HEK293 (cell line): ENCODE results near the gene MAN1B1.

Experiments used
- CTCF ChIA-PET: fragments of 350-600 bp; formaldehyde crosslinking; extraction: SDS; loops from one replicate; lab custom pipeline; 2021; ENCODE audit warnings: antibody characterized with exemption; lab: Yijun Ruan, JAX
- POLR2A ChIA-PET: fragments of 300-600 bp; formaldehyde crosslinking; extraction: SDS; loops from one replicate; lab custom pipeline; 2020; ENCODE audit warnings: antibody characterized with exemption, inconsistent platforms; lab: Yijun Ruan, JAX
- H3K27ac ChIP-seq: fragments of 200-500 bp; sonication (Bioruptor generic); 2 replicates; pipeline ENCODE4 v1.5.1; 2014; ENCODE audit warnings: low read depth, low read length, control low read depth, inconsistent platforms; ENCODE audit errors: extremely low read depth
- H3K36me3 ChIP-seq, 2 experiments: fragments of 200-500 bp in 1 of 2; sonication (Bioruptor generic) in 1 of 2; 1 replicate in 1 of 2; 2 replicates in 1 of 2; pipeline ENCODE4 v1.5.1; 2014 to 2017; ENCODE audit warnings: inconsistent platforms in 2 of 2, low read length in 2 of 2; ENCODE audit not compliant: control insufficient read depth in 2 of 2, insufficient read depth in 1 of 2
- H3K4me1 ChIP-seq: fragments of 200-500 bp; sonication (Bioruptor generic); 2 replicates; pipeline ENCODE4 v1.5.1; 2014; ENCODE audit warnings: mild to moderate bottlenecking, low read length, inconsistent platforms; ENCODE audit not compliant: control insufficient read depth, insufficient read depth
- H3K4me3 ChIP-seq: 2 replicates; pipeline ENCODE4 v1.5.1; 2011; ENCODE audit warnings: low read depth, mild to moderate bottlenecking, control low read depth, low read length, moderate library complexity
- H3K9me3 ChIP-seq: fragments of 200-500 bp; sonication (Bioruptor generic); 2 replicates; pipeline ENCODE4 v1.5.1; 2014; ENCODE audit warnings: low read depth, low read length, inconsistent platforms; ENCODE audit not compliant: control insufficient read depth, insufficient read depth
- GLI2 ChIP-seq: fragments of 450-650 bp; formaldehyde crosslinking; IDR thresholded peaks from 2 replicates; pipeline ENCODE4; 2017; ENCODE audit warnings: missing biosample characterization, missing genetic modification characterization, low read depth, borderline replicate concordance
- KLF1 ChIP-seq: fragments of 450-650 bp; formaldehyde crosslinking; IDR thresholded peaks from 2 replicates; pipeline ENCODE4 v1.5.1; 2016; ENCODE audit warnings: missing biosample characterization, missing genetic modification characterization
- KLF7 ChIP-seq: fragments of 450-650 bp; formaldehyde crosslinking; IDR thresholded peaks from 2 replicates; pipeline ENCODE4 v1.5.1; 2016; ENCODE audit warnings: missing biosample characterization, missing genetic modification characterization, borderline replicate concordance
- KLF8 ChIP-seq: fragments of 450-650 bp; formaldehyde crosslinking; IDR thresholded peaks from 2 replicates; pipeline ENCODE4 v1.5.1; 2016; ENCODE audit warnings: missing biosample characterization, missing genetic modification characterization
- MYNN ChIP-seq: fragments of 450-650 bp; formaldehyde crosslinking; IDR thresholded peaks from 2 replicates; pipeline ENCODE4 v1.5.1; 2016; ENCODE audit warnings: missing biosample characterization, missing genetic modification characterization, borderline replicate concordance
- PATZ1 ChIP-seq: fragments of 450-650 bp; formaldehyde crosslinking; IDR thresholded peaks from 2 replicates; pipeline ENCODE4 v1.5.1; 2016; ENCODE audit warnings: missing biosample characterization, missing genetic modification characterization
- PRDM10 ChIP-seq: fragments of 450-650 bp; formaldehyde crosslinking; IDR thresholded peaks from 2 replicates; pipeline ENCODE4 v1.5.1; 2016; ENCODE audit warnings: missing biosample characterization, missing genetic modification characterization
- SCRT1 ChIP-seq: fragments of 450-650 bp; formaldehyde crosslinking; IDR thresholded peaks from 2 replicates; pipeline ENCODE4 v1.5.1; 2016; ENCODE audit warnings: missing biosample characterization, missing genetic modification characterization, borderline replicate concordance
- SP2 ChIP-seq: fragments of 450-650 bp; formaldehyde crosslinking; IDR thresholded peaks from 2 replicates; pipeline ENCODE4 v1.5.1; 2016; ENCODE audit warnings: missing biosample characterization, missing genetic modification characterization
- SP3 ChIP-seq: fragments of 450-650 bp; formaldehyde crosslinking; IDR thresholded peaks from 2 replicates; pipeline ENCODE4 v1.5.1; 2016; ENCODE audit warnings: missing biosample characterization, missing genetic modification characterization
- YY2 ChIP-seq: fragments of 450-650 bp; formaldehyde crosslinking; IDR thresholded peaks from 2 replicates; pipeline ENCODE4 v1.5.1; 2016; ENCODE audit warnings: missing biosample characterization, missing genetic modification characterization
- ZBTB11 ChIP-seq: fragments of 450-650 bp; formaldehyde crosslinking; conservative IDR thresholded peaks from 2 replicates; pipeline ENCODE4 v1.5.1; 2016; ENCODE audit warnings: low read depth, missing biosample characterization, missing genetic modification characterization
- ZFP69B ChIP-seq: fragments of 450-650 bp; formaldehyde crosslinking; IDR thresholded peaks from 2 replicates; pipeline ENCODE4 v1.5.1; 2016; ENCODE audit warnings: missing biosample characterization, missing genetic modification characterization
- ZNF19 ChIP-seq: fragments of 450-650 bp; formaldehyde crosslinking; IDR thresholded peaks from 2 replicates; pipeline ENCODE4; 2016; ENCODE audit warnings: missing biosample characterization, missing genetic modification characterization, low read depth
- ZNF214 ChIP-seq: fragments of 450-650 bp; formaldehyde crosslinking; IDR thresholded peaks from 2 replicates; pipeline ENCODE4 v1.5.1; 2017; ENCODE audit warnings: missing biosample characterization, mild to moderate bottlenecking, missing genetic modification characterization, borderline replicate concordance
- ZNF274 ChIP-seq, 2 experiments: fragments of 200-500 bp in 1 of 2; fragments of 450-650 bp in 1 of 2; sonication (Bioruptor generic) in 1 of 2; formaldehyde crosslinking in 1 of 2; IDR thresholded peaks; 2 replicates each; pipeline versions ENCODE4 v1.5.1 to v1.6.1; 2014 to 2016; ENCODE audit warnings: borderline replicate concordance in 1 of 2, inconsistent platforms in 1 of 2, low read length in 1 of 2, missing biosample characterization in 1 of 2, missing genetic modification characterization in 1 of 2
- ZNF362 ChIP-seq: fragments of 450-650 bp; formaldehyde crosslinking; IDR thresholded peaks from 2 replicates; pipeline ENCODE4 v1.5.1; 2016; ENCODE audit warnings: missing biosample characterization, missing genetic modification characterization
- ZNF561 ChIP-seq: fragments of 450-650 bp; IDR thresholded peaks from 2 replicates; pipeline ENCODE4 v1.5.1; 2018; ENCODE audit warnings: missing biosample characterization, missing genetic modification characterization, borderline replicate concordance
- ZNF623 ChIP-seq: fragments of 450-650 bp; formaldehyde crosslinking; IDR thresholded peaks from 2 replicates; pipeline ENCODE4 v1.5.1; 2016; ENCODE audit warnings: missing biosample characterization, missing genetic modification characterization
- ZNF639 ChIP-seq: fragments of 450-650 bp; formaldehyde crosslinking; IDR thresholded peaks from 2 replicates; pipeline ENCODE4 v1.5.1; 2016; ENCODE audit warnings: missing biosample characterization, missing genetic modification characterization
- ZNF670 ChIP-seq: fragments of 450-650 bp; formaldehyde crosslinking; IDR thresholded peaks from 2 replicates; pipeline ENCODE4 v1.5.1; 2016; ENCODE audit warnings: missing biosample characterization, missing genetic modification characterization, low read depth
- TF ChIP-seq, protein P1 (sequence below): fragments of 450-650 bp; formaldehyde crosslinking; IDR thresholded peaks from 2 replicates; pipeline ENCODE4 v1.5.1; 2016; ENCODE audit warnings: missing biosample characterization, missing genetic modification characterization

MAN1B1 gene

DNA sequence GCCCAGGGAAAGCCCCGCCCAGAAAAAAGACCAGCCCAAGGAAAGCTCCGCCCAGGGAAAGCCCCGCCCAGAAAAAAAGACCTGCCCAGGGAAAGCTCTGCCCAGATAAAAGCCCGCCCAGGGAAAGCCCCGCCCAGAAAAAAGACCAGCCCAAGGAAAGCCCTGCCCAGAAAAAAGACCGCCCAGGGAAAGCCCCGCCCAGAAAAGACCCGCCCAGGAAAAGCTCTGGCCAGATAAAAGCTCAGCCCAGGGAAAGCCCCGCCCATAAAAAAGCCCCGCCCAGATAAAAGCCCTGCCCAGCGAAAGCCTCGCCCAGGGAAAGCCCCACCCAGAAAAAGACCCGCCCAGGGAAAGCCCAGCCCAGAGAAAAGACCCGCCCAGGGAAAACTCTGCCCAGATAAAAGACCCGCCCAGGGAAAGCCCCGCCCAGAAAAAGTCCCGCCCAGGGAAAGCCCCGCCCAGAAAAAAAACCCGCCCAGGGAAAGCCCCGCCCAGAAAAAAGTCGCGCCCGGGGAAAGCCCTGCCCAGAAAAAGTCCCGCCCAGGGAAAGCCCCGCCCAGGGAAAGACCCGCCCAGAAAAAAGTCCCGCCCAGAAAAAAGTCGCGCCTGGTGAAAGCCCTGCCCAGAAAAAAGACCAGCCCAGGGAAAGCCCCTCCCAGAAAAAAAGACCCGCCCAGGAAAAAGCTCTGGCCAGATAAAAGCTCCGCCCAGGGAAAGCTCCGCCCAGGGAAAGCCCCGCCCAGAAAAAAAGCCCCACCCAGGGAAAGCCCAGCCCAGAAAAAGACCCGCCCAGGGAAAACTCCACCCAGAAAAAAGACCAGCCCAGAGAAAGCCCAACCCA is 64.1 kb downstream of the MAN1B1 start:
- ChIA-PET CTCF (interaction anchor here (0.6 to 0.9 kb wide), 7 partner anchors 10 to 363 kb away, joined by 3 to 4 read pairs (median 3); no protein-coding TSS in a partner anchor), POLR2A (interaction anchor here (0.6 to 3.3 kb wide), 31 partner anchors 10 to 788 kb away, joined by 3 to 52 read pairs (median 4); partner anchors contain the start of genes ANAPC2, EXD3, LRRC26 and MAN1B1)
- H3K27ac ChIP-seq: no peak overlapping the region
- peak; percentile 78 for TF ChIP-seq PATZ1 (tag by site-specific recombination)
- TF ChIP-seq SP3: peak; percentile 75
- no peak for TF ChIP-seq ZFP69B (tag by site-specific recombination)
- TF ChIP-seq ZNF561 (tag by site-specific recombination): no peak
- no peak for TF ChIP-seq ZNF274 (IDR thresholded peaks at IDR 0.05; ENCODE audit: low read length)
- no peak for TF ChIP-seq ZNF274 (tag by site-specific recombination; IDR thresholded peaks at IDR 0.05; ENCODE audit: borderline replicate concordance)
- TF ChIP-seq ZNF214 (tag by site-specific recombination): no peak
- no peak for TF ChIP-seq PRDM10 (tag by site-specific recombination)
- peak; percentile 82; the same call in 1 of the 2 replicates for TF ChIP-seq MYNN
- TF ChIP-seq SCRT1 (tag by site-specific recombination): no peak
- TF ChIP-seq KLF7 (tag by site-specific recombination): no peak
- TF ChIP-seq, protein P1, sequence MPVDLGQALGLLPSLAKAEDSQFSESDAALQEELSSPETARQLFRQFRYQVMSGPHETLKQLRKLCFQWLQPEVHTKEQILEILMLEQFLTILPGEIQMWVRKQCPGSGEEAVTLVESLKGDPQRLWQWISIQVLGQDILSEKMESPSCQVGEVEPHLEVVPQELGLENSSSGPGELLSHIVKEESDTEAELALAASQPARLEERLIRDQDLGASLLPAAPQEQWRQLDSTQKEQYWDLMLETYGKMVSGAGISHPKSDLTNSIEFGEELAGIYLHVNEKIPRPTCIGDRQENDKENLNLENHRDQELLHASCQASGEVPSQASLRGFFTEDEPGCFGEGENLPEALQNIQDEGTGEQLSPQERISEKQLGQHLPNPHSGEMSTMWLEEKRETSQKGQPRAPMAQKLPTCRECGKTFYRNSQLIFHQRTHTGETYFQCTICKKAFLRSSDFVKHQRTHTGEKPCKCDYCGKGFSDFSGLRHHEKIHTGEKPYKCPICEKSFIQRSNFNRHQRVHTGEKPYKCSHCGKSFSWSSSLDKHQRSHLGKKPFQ: no peak
- no peak for TF ChIP-seq ZNF19 (tag by site-specific recombination)
- TF ChIP-seq ZNF670 (tag by site-specific recombination): no peak
- no peak for TF ChIP-seq ZNF639 (tag by site-specific recombination)
- no peak for TF ChIP-seq GLI2 (tag by site-specific recombination)
- no peak for TF ChIP-seq YY2 (tag by site-specific recombination)
- TF ChIP-seq ZBTB11: no peak
- TF ChIP-seq ZNF623 (tag by site-specific recombination): no peak
- peak; percentile 98 for TF ChIP-seq ZNF362
- peak; percentile 83 for TF ChIP-seq KLF1 (tag by site-specific recombination)
- peak; percentile 67 for TF ChIP-seq SP2
- TF ChIP-seq KLF8 (tag by site-specific recombination): peak; percentile 94

More for the DNA sequence above, 64.1 kb downstream of the MAN1B1 start:
- H3K4me3 ChIP-seq: no peak overlapping the region
- H3K4me1 ChIP-seq: no peaks in the 10 kb centered on the region
- H3K36me3 ChIP-seq: no peaks in the 10 kb centered on the region
- H3K9me3 ChIP-seq: no peaks in the 10 kb centered on the region
